Measurements from ENCODE around the gene NPPB.

NPPB gene

DNA sequence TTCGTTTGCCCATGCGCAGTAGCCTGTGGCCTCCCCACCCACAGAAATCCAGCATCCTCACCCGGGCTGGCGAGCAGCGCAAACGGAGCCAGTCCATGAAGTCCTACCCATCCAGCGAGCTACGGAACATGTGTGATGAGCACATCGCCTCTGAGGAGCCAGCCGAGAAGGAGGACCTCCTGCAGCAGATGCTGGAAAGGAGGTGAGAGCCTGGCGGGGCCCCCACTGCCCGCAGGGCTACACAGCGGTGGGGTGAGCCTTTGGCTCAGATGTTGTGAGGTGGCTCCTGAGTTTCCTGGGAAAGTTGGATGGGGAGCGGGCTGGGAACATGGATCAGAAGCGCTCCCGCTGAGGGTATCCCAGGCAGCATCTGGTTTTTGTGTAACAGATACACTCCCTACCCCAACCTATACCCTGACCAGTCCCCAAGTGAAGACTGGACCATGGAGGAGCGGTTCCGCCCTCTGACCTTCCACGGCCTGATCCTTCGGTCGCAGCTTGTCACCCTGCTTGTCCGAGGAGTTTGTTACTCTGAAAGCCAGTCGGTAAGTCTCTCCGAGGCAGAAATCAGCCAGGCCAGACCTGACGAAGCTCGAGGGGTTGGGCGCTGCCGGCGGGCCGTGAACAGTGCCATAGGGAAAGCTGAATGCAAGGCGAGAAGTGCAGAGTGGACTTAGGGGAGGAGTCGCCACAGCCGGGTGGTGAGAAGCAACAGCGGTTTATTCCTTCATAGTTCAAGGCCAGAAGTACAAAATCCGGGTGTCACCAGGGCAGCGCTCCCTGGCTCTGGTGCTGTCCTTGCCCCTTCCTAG lies 21.6 kb downstream of the NPPB start:
- no peak for DNase-seq (ENCODE audit: low read depth in 2 of 3, low spot score in 1 of 3)

DNA sequence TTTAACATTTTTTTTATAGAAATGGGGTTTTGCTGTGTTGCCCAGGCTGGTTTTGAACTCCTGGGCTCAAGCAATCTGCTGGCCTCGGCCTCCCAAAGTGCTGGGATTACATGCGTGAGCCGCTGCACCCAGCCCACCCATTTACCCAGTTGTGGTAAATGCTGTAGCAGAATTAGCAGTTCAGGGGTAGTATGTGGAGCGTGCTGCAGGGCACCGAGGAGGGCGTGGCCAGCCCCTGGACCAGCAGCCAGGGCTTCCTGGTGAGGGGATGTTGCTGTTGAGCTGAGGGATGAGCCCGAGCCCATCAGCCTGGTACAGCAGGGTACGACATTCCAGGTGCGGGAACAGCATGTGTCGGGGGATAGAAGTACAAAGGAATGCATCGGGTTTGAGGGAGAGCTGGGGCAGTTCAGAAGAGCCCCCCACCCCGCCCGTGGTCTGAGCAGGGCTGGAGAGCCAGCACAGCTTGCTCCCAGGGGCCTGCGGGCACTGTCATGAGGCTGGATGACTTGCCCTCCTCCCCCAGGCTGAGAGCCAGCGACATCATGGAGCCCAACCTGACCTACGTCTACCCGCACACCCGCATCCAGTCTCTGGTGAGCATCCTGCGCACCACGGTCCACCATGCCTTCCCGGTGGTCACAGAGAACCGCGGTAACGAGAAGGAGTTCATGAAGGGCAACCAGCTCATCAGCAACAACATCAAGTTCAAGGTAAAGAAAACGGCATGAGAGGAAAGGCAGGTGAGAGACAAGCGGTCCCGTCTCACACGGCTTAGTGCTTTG lies 23.1 kb downstream of the NPPB start:
- DNase-seq (ENCODE audit: low read depth in 2 of 3, low spot score in 1 of 3): no peak

DNA sequence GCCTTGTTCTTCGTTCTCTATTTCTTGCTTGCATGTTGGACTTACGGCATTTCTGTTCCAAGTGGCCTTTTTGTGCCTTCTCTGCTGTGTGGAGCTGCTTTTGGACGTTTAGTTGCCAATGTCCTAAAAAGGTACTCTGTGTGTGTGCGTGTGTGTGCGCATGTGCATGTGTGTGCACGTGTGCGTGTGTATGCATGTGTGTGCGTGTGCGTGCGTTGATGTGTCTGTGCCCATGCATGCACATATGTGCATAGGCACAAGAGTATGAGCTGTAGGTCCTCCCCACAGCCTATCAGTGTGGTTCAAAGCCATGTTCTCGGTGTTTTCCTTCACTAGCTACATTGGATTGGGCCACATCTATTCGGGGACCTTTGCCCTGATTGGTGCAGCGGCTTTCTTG lies 24.8 kb downstream of the NPPB start:
- no peak for DNase-seq (ENCODE audit: low read depth in 2 of 3, low spot score in 1 of 3)

DNA sequence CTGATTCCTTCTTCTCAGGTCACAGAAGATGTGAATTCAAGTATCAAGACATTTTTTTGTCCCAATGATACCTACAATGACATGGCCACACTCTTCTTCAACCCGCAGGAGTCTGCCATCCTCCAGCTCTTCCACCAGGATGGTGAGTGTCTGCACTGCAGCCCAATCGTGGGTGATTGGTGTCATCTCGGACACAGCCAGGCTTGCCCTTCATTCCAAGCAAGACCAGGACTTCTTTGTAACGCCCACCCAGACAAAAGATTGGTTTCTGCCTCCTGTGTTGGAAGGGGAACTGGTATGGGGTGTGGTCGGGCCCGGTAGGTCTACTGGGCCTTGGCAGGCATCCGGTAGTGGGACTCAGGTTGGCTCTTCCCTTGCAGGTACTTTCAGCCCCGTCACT lies 25.2 kb downstream of the NPPB start:
- DNase-seq (ENCODE audit: low read depth in 2 of 3, low spot score in 1 of 3): no peak

DNA sequence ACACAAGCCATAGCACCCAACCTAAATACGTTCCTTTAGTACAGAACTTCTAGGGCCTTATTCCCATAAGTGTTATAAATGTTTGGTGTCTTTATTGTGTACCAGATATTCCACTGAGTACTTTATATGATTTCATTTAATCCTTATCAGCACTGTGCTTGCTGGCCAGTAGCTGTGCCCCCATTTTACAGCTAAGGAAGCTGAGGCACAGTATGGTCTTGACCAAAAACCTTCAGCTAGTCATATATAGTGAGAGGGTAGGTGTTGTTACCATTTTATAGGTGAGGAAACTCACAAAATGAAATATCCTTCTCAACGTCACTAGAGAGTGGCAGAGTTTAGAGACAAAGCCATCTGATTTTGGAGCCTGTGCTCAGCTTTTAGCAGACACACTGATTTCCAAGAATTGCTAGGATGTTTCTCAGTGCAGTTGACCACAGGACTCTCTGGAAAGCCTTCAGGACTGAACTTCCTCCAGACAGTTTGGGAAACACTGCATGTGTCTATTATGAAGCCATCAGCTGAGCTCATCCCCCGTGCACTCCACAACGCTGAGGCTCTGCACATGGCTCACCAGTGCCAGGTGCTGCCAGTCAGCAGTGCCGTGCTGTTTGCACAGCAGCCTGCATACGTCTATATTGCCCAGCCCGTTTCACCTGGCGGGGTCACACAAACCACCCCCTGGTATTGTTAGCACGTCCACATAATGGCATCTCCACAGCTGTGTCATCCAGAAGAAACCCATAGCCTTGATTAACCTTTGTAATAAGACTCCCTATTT lies 26.6 kb downstream of the NPPB start:
- no peak for DNase-seq (ENCODE audit: low read depth in 2 of 3, low spot score in 1 of 3)

DNA sequence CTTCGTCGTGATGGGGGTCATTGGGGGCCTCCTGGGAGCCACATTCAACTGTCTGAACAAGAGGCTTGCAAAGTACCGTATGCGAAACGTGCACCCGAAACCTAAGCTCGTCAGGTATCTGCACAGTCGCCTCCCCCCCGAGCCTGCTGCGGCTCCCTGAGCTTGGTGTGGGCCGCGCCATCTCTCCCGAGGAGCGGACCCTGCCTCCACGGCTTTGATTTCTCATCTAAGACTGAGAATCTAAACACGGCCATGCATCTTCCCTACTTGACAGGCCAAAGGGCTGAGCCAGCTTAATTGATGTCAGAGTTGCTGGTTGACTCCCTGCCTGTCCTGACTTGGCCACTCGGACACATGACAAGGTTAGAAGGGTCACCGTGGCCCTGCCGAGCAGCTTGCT lies 30.2 kb downstream of the NPPB start:
- no peak for DNase-seq (ENCODE audit: low read depth in 2 of 3, low spot score in 1 of 3)

DNA sequence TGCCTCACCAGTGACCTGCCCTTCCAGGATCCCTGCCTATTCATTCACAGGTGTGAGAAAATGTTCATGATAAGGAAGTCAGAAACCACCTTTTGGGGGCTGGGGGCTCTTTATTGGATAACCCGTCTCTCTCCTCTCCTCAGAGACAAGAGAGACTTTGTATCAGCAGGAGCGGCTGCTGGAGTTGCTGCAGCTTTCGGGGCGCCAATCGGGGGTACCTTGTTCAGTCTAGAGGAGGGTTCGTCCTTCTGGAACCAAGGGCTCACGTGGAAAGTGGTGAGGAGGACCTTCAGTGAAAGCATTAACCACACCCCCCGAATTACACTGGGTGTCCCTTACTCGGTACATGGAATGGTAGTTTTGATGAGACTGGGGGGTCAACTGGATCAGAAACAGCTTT lies 31.8 kb downstream of the NPPB start:
- no peak for DNase-seq (ENCODE audit: low read depth in 2 of 3, low spot score in 1 of 3)

DNA sequence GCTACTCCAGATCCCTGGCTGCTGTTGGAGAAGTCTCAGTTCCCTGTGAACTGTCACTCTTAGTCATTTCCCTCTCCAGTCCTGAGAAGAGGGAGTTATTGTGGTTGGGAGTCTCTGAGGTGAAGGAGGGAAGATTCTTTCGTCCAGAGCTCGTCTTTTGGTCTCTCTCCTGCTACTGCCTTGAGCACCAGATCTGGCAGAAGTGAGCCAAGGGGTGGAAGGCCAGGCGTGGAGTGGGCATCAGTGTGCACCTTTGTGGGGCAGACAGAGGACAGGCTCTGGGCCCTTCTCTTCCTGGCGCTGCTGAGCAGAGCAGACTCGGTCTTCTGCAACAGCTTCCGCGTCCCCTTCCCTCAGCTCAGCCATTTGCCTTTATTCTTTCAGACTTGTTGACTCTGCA lies 33.6 kb downstream of the NPPB start:
- DNase-seq (ENCODE audit: low read depth in 2 of 3, low spot score in 1 of 3): no peak

DNA sequence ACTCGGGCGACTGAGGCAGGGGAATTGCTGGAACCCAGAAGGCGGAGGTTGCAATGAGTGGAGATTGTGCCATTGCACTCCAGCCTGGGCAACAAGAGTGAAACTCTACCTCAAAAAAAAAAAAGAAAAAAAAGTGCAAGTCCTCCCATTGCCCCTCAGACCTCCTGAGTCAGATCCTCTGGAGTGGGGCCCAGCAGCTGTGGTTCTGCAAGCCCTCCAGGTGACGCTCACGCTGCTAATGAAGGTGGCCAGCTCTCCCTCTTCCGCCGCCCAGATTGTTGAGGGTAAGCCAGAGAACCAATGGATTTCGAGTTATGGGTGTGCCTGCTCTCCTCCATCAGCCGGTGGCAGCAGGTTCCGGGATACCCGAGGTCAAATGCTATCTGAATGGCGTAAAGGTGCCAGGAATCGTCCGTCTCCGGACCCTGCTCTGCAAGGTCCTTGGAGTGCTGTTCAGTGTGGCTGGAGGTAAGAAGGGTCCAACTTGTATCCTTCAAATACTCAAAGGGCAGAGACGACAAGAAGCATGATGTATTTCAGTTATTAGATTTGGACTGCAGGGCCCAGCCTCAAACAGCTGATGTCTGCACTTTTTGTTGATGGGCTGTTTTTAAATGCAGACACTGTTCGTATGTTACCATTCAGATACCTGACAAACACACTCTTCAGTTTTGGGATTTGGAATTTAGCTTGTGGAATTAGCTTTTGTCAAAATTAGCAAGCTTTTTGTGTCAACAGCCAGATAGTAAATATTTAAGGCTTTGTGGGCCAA lies 35.2 kb downstream of the NPPB start:
- DNase-seq (ENCODE audit: low read depth in 2 of 3, low spot score in 1 of 3): no peak

DNA sequence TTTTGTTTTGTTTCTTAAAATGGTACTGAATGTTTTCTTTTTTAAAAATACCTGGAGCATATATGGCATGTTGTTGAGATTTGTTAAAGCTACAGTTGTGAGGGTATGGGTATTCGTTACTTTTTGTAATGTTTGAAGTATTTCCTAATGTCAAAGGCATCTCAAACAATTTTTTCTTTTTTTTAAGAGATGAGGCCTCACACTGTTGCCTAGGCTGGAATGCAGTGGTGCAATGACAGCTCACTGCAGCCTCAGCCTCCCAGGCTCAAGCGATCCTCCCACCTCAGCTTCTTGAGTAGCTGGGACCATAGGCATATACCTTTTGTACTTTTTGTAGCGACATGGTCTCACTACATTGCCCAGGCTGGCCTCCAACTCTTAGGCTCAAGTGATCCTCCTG lies 36.7 kb downstream of the NPPB start:
- DNase-seq (ENCODE audit: low read depth in 2 of 3, low spot score in 1 of 3): no peak

DNA sequence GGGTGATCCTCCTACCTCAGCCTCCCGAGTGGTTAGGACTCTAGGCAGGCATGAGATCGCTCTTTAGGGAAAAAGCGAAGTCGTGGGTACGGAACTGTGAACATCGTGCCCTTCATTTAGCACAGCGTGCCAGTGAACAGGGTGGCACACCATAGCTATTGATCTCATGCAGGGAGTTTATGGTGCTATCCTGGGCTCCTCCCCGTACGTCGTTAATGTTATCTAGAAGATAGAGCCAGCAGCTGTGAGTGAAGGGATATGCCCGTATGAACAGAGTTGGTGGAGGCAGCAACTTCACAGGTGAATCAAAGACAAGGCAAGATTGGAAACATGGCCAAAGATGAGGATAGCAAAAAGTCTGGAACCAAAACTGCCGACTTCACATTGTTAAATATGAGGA lies 41.6 kb downstream of the NPPB start:
- no peak for DNase-seq (ENCODE audit: low read depth in 2 of 3, low spot score in 1 of 3)

DNA sequence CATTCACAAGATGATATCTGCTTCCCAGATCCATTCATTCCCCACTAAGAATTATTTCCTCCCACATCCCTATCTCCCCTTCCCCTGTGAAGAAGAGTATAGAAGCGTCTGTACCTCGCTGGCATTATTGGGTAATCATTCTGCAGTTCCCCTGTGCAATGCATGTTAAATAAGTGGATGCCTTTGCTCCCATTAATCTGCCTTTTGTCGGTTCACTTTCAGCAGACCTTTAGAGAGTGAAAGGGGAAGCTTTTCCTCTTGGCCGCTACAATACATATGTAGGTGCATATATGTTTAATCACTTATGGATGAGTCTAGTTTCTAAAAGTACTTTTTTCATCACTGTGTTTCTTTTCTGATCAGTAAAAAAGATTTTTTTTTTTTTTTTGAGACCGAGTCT lies 45.7 kb downstream of the NPPB start:
- DNase-seq (ENCODE audit: low read depth in 2 of 3, low spot score in 1 of 3): no peak
